Pancreas (tissue), 10 donors: ENCODE measurements around the gene RPA1. TPM values are rescaled to one million over a fixed set of nuclear protein-coding genes. Genes with fewer than 3 reads are reported as not detected.

Experiments used
- ATAC-seq, 4 donors: fragments of 200-7000 bp; cut with Tn5 transposase; one replicate each; pipeline versions ENCODE4 v1.8.0 to v1.9.1; 2020; ENCODE audit warnings: mild to moderate bottlenecking in 4 of 4, moderate library complexity in 4 of 4
- DNase-seq, 6 donors: peaks; one replicate each; pipeline ENCODE4 v3.0.0-alpha.2; 2020
- FAIRE-seq: peaks from 2 replicates; lab custom pipeline; 2012; peaks lifted over from hg19 to GRCh38; lab: Jason Lieb, UNC
- H3K27ac ChIP-seq, 4 donors: fragments of 200-600 bp; sonication (generic); 1 replicate in 3 of 4; 2 replicates in 1 of 4; pipeline versions ENCODE4 v1.5.0 to v1.8.0; 2020
- H3K27me3 ChIP-seq, 4 donors: fragments of 200-600 bp; one replicate each; pipeline ENCODE4 v1.8.0; 2021
- H3K36me3 ChIP-seq, 3 donors: fragments of 200-600 bp; sonication (generic) in 1 of 3; one replicate each; pipeline versions ENCODE4 v1.5.0 to v1.8.0; 2020 to 2021
- H3K4me1 ChIP-seq, 3 donors: fragments of 200-600 bp; one replicate each; pipeline ENCODE4 v1.8.0; 2021
- H3K4me3 ChIP-seq, 4 donors: fragments of 200-600 bp; sonication (generic) in 2 of 4; one replicate each; pipeline versions ENCODE4 v1.5.0 to v1.8.0; 2020 to 2021
- H3K9me3 ChIP-seq, 4 donors: fragments of 200-600 bp; one replicate each; pipeline ENCODE4 v1.8.0; 2021
- WGBS, 2 donors: extraction: QIAGEN DNeasy Blood & Tissue Kit; methylation state at CpG; one replicate each; pipeline ENCODE4 v1.1.7; 2013; 5-methylcytosine and 5-hydroxymethylcytosine counted together
- intact Hi-C, 3 donors: fragments of 100-400 bp; cut with DNase I; formaldehyde crosslinking; loops; one replicate each; pipeline versions ENCODE4 v1.11.1 to v1.14.2; 2022
- polyA plus RNA-seq, 2 donors: library from polyadenylated mRNA; stranded (reverse); fragments of 200-250 nt; gene quantifications; one replicate each; pipeline ENCODE4 v1.2.3, GENCODE V29; 2013
- total RNA-seq, 6 donors: library from RNA; stranded (reverse); fragmentation: NEBNext Ultra II Directional in 4 of 6; extraction: Animal tissue kit (Norgen Biotek cat#: 25700) in 4 of 6; gene quantifications; one replicate each; pipeline versions ENCODE4 v1.2.1 to v1.2.4, GENCODE V29; 2021 to 2023
- TF ChIP-seq, protein P1 (sequence below), 4 donors: fragments of 200-600 bp; sonication (generic) in 3 of 4; IDR thresholded peaks; one replicate each; pipeline versions ENCODE4 v1.5.0 to v1.8.0; 2021; ENCODE audit warnings: antibody characterized with exemption in 4 of 4
- donor health status: healthy with polysubstance abuse.
- donor health status: DM: no; HTN: no; CAD: no; lungs with moderate emphysema.
- donor health status: DM: no; HTN: no; CAD: no.
- donor health status: control.
- donor health status: control.
- donor health status: Bipolar disorder and iron deficiency.
- donor health status: DM: yes; HTN: yes; CAD: no.
- donor health status: DM: no; HTN: no; CAD: no.
- donor health status: DM: no; HTN: no; CAD: no.
- donor health status: DM: yes; HTN: yes; CAD: no.

The RPA1 gene
- 10 to 100 TPM; 34.7 to 43.9 (median 39.1) TPM for total RNA-seq
- 10 to 100 TPM in 1 of 2 donors, 1 to 10 TPM in 1; 6.5 to 17.0 TPM for polyA plus RNA-seq

DNA sequence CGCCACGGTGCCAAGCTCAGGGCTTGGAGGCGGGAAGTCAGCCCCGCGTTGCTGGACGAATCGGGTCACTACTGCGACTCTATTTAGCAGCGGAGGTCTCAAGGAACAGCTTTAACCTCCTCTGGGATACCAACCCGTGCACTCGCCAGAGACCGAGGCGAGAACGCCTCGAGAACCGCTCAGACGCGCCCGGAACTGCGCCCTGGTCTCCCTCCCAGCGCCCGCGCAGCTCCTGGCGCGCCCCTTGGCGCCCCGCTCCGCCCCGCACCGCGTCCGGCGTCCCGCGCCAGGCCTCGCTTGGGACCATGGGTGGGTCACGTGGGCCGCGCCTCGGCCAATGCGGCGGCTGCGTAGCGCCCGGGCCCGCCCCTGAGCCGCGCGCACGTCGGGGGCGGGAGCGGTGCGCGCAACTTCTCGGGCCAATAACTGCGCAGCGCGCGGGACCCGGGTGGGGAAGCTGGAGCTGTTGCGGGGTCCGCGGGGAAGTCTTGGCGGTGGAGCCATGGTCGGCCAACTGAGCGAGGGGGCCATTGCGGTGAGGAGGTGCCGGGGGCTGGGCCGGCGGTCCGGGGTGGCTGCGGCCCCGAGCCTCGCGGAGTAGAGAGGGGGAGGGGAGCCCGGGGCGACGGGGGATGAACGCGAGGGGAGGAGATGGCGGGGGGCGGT lies at the start of gene RPA1, which contains the start of gene SMYD4:
Gene RPA1 (plus strand): TSS at position 414 of the 666 bp plus-strand sequence. CDS start 89 bp downstream, at position 503.
Gene SMYD4 (minus strand): TSS at position 311 of the 666 bp plus-strand sequence. CDS start 1,908 bp downstream, outside the sequence.
- WGBS, 2 donors = 0 to 1% methylated on average over 66 to 83 of the region's 83 CpGs
- peak within 1 kb of the TSS; percentile 65 to 86 (median 76) for H3K4me3 ChIP-seq
- intact Hi-C loops = no loop called here
- no peaks in the 10 kb centered on the region for H3K9me3 ChIP-seq
- no peaks in the 10 kb centered on the region for H3K27me3 ChIP-seq
- H3K4me1 ChIP-seq = peaks cover 0 to 9% (median 8%) of the 10 kb centered on the region in 3 donors
- DNase-seq (peak; percentile 84 to 94 (median 89)), FAIRE-seq (no peak), ATAC-seq (peak; percentile 99 to 100 (median 99))
- H3K27ac ChIP-seq = peak within 1 kb of the TSS; percentile 77 to 84 (median 81)
- H3K36me3 ChIP-seq = peaks cover 0 to 16% (median 0%) of the 10 kb centered on the region in 3 donors
- TF ChIP-seq, protein P1, sequence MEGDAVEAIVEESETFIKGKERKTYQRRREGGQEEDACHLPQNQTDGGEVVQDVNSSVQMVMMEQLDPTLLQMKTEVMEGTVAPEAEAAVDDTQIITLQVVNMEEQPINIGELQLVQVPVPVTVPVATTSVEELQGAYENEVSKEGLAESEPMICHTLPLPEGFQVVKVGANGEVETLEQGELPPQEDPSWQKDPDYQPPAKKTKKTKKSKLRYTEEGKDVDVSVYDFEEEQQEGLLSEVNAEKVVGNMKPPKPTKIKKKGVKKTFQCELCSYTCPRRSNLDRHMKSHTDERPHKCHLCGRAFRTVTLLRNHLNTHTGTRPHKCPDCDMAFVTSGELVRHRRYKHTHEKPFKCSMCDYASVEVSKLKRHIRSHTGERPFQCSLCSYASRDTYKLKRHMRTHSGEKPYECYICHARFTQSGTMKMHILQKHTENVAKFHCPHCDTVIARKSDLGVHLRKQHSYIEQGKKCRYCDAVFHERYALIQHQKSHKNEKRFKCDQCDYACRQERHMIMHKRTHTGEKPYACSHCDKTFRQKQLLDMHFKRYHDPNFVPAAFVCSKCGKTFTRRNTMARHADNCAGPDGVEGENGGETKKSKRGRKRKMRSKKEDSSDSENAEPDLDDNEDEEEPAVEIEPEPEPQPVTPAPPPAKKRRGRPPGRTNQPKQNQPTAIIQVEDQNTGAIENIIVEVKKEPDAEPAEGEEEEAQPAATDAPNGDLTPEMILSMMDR (IDR thresholded peaks at IDR 0.05) = no peak

DNA sequence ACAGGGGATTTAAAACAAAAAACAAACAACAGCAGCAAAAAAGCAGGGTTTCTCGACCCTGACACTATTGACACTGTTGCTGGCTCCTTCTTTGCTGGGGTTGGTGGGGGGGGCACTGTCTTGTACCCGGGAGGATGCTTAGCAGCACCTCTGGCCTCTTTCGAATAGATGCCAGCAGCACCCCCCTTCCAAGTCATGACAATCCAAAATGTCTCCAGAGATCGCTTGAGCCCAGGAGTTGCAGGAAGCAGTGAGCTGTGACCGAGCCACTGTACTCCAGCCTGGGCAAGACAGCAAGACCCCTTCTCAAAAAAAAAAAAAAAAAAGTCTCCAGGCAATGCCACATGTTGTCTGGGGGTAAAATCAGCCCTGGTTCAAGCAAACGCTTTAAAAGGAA lies 47.6 kb upstream of the RPA1 start:
- no peaks in the 10 kb centered on the region for H3K9me3 ChIP-seq
- FAIRE-seq = no peak
- ATAC-seq = no peak
- 70 to 74% methylated on average over 6 of the region's 6 CpGs for WGBS, 2 donors
- peak overlapping the region in 1 of 4 donors; percentile 64 for H3K27ac ChIP-seq
- TF ChIP-seq, protein P1 (IDR thresholded peaks at IDR 0.05) = no peak
- peak in 1 of 6 donors; percentile 3 for DNase-seq
- intact Hi-C loops = no loop called here
- H3K4me1 ChIP-seq = no peaks in the 10 kb centered on the region
- peaks cover 0 to 26% (median under 1%) of the 10 kb centered on the region in 3 donors for H3K36me3 ChIP-seq
- H3K4me3 ChIP-seq = no peak overlapping the region
- H3K27me3 ChIP-seq = no peaks in the 10 kb centered on the region

DNA sequence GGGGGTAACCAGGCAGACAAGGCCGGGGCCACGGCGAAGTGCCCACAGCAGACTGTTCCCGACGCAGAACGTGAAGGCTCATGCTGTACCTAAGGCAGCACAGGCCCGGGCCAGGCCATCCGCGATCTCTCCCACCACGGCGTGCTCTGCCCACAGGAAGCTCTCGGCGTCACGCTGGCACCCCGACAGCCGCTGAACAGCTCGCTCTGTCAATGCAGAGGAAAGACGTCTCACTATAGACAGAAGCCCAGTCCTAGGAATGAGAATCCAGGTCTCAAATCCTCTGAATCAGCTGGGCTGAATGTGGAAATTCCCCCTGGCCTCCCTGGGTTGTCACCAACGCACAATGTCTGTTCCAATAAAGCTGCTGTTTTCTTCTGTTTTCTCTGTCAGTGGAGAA lies 46.5 kb upstream of the RPA1 start:
- Histone ChIP-seq H3K27ac (peak overlapping the region in 2 of 4 donors; percentile 64 to 70), H3K4me3 (no peak overlapping the region), H3K36me3 (peaks cover 0 to 27% (median 4%) of the 10 kb centered on the region in 3 donors), H3K4me1 (no peaks in the 10 kb centered on the region), H3K27me3 (no peaks in the 10 kb centered on the region), H3K9me3 (no peaks in the 10 kb centered on the region)
- intact Hi-C loops = no loop called here
- no peak for FAIRE-seq
- TF ChIP-seq, protein P1 (IDR thresholded peaks at IDR 0.05) = no peak
- peak in 2 of 4 donors; percentile 5 to 13 for ATAC-seq
- DNase-seq = peak in 1 of 6 donors; percentile 68
- WGBS, 2 donors = 87 to 94% methylated on average over 16 to 19 of the region's 19 CpGs

DNA sequence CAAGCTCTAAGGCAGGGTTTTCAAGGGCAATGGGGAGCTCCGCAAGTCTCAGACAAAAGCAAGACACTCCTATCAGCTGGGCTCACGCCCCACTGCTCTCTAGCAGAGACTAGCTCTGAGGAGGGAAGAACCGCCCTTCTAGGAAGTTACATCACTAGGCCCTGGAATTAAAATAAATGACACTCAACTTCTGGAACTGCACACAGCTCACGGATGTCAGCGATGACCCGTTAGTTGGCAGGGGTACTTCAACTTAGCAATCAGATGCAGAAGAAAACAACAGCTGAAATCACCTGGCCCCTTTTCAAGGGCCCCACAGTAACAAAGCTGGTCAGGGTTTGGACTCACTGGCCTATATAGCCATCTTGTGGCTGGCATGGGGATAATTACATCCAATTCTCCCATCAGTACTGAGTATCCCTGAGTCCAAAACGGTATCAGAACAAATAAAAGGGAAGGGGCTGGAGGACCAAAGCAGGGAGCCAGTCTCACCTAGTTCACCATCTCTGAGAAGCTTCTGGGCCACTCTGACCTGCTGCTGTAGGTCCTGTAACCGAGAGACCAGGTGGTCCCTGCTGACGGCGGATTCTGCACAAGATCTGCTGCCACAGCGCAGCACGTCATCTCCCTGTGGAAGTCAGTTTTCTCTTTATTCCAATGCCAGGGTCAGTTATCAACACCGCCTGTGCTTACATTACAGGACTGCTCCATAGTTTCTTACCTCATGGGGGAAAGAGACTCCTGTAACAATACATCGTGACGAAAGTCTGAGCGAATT lies 45.8 kb upstream of the RPA1 start:
- DNase-seq (peak in 3 of 6 donors; percentile 25 to 32 (median 29)), FAIRE-seq (no peak), ATAC-seq (peak; percentile 50 to 73 (median 66))
- Histone ChIP-seq H3K4me1 (no peaks in the 10 kb centered on the region), H3K9me3 (no peaks in the 10 kb centered on the region), H3K36me3 (peaks cover 0 to 27% (median 4%) of the 10 kb centered on the region in 3 donors), H3K27me3 (no peaks in the 10 kb centered on the region), H3K27ac (peak overlapping the region in 3 of 4 donors; percentile 5 to 70 (median 64)), H3K4me3 (no peak overlapping the region)
- TF ChIP-seq, protein P1 (IDR thresholded peaks at IDR 0.05) = peak in 3 of 4 donors; percentile 8 to 25 (median 15)
- intact Hi-C loops = no loop called here
- WGBS, 2 donors = 67 to 69% methylated on average over 16 of the region's 16 CpGs
